ENCODE data around the gene BCAR1. TPM values are rescaled to one million over a fixed set of nuclear protein-coding genes. Genes with fewer than 3 reads are reported as not detected.
A peak's percentile ranks its signal among the peaks of the same experiment; 100 is the strongest.

BCAR1 gene
- polyA plus RNA-seq, 3 donors from 2014 or later, result not detected

DNA sequence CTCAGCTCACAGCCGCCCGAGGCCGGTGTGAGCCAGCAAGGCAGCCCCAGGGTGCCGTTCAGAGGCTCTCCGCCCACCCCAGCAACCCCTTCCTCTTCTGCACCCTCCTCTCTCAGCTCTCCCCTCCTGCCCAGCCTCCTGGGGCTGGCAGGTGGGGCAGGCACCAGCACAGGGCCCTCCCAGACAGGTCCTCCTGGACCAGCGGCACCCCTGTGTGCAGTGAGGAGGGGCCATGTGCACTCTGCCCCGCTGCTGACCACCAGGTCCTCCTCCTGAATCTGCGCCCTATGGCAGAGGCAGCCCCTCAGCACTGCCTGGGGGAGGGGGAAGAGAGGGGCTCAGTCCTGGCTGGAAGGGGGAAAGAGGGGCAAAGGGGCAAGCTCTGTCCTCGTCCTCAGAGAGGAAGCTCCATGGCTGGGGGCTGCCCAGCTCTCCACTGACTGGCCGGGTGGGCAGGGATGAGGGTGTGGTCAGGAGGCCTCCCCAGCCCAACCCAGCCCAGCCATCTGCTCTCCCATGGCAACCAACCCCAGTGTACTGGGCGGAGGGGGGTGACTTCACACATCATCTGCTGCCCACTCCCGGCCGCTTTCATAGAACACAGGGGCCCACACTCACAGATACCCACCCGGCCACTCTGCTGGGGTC, 5.4 kb upstream of the BCAR1 start:
- Mint-ChIP-seq H3K36me3 (no peaks in the 10 kb centered on the region), H3K27me3 (ENCODE audit: low read depth in 3 of 3) (peaks cover 8 to 15% (median 13%) of the 10 kb centered on the region in 3 donors), H3K9me3 (peaks cover 0 to 2% (median 0%) of the 10 kb centered on the region in 6 donors), H3K4me1 (no peaks in the 10 kb centered on the region), H3K27ac (no peak overlapping the region), H3K4me3 (no peak overlapping the region)
- DNase-seq, result no peak

- H3K27ac Mint-ChIP-seq, result no peak overlapping the region
- no peaks in the 10 kb centered on the region for H3K4me1 Mint-ChIP-seq
- peaks cover 8 to 15% (median 12%) of the 10 kb centered on the region in 3 donors for H3K27me3 Mint-ChIP-seq (ENCODE audit: low read depth in 3 of 3)
- H3K36me3 Mint-ChIP-seq, result no peaks in the 10 kb centered on the region
- no peak overlapping the region for H3K4me3 Mint-ChIP-seq
- peaks cover 0 to 2% (median 0%) of the 10 kb centered on the region in 6 donors for H3K9me3 Mint-ChIP-seq
- no peak for DNase-seq
These were observed 4.7 kb upstream of the BCAR1 start for GRCh38 chr16:75256059-75256571.

DNA sequence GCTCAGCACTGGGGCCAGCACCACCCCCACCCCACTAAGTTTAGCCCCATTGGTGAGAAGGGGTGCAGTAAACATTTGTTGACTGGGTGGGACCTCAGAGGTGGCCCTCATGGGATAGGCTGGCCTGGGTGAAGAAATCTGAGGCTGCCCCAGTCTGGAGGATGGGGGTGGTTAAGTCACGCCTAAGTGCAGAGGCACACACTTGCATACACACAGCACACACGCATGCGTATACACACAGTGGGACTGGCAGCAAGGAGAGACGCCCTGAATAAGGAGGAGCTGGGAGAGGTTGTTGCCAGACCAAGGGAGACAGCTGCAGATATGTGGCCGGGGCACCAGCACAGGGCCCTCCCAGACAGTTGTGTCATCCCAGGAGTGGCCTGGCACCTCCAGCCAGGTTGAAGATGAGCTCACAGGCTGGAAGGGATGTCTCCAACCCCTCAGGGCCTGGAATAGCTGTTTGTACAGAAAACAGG, 3.0 kb upstream of the BCAR1 start:
- H3K36me3 Mint-ChIP-seq, result no peaks in the 10 kb centered on the region
- no peak overlapping the region for H3K27ac Mint-ChIP-seq
- no peak for DNase-seq
- peaks cover 0 to 4% of the 10 kb centered on the region in 2 donors for H3K4me1 Mint-ChIP-seq
- no peak overlapping the region for H3K4me3 Mint-ChIP-seq
- peaks cover 8 to 15% (median 10%) of the 10 kb centered on the region in 3 donors for H3K27me3 Mint-ChIP-seq (ENCODE audit: low read depth in 3 of 3)
- peaks cover 0 to 2% (median 0%) of the 10 kb centered on the region in 6 donors for H3K9me3 Mint-ChIP-seq

GRCh38 chr16:75252946-75253911, 1.8 kb upstream of the BCAR1 start:
- Mint-ChIP-seq H3K27me3 (ENCODE audit: low read depth in 3 of 3) (peaks cover 3 to 12% (median 8%) of the 10 kb centered on the region in 3 donors), H3K36me3 (no peaks in the 10 kb centered on the region), H3K4me1 (peaks cover 0 to 4% of the 10 kb centered on the region in 2 donors), H3K9me3 (peaks cover 0 to 2% (median 0%) of the 10 kb centered on the region in 6 donors), H3K27ac (no peak overlapping the region), H3K4me3 (peak overlapping the region in 1 of 5 donors; percentile 24)
- no peak for DNase-seq

DNA sequence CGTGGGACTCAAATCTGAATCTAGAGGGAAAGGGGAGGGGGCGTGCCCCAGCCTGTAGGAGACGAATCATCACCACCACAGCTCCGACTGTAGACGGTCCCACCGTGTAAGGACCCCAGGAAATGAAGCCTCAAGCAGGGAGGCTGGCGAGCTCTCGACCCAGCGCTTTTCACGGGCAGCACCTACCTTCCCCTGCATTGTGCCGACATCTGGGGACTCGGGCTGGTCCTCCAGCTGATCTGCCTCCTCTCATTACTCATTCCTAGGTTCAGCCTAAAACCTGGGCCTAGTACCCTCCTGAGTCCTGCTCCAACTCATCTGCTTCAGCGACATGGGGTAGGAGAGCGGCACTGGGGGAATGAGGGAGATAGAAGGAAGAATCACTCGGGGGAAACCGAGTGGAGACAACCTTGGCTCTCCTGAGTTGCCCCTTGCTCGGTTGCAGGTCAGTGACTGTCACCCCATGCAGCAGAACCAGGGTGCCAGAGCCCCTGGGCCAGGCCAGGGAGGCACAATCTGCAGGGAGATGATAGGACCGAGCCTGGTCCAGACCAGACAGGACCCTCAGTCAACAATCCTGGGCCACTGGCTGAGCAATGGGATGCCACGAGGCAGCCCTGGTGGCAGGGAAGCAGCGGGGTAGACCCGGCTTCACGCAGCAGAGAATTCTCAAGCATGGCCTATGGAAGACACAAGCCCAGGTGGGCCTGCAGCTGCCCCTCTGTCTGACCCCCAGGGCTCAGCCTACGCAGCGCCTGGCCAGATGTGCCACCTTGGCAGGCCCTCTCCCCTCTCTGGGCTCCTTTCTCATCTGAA, 833 bp upstream of the BCAR1 start:
- Mint-ChIP-seq H3K9me3 (peaks cover 0 to 2% (median 0%) of the 10 kb centered on the region in 6 donors), H3K27me3 (ENCODE audit: low read depth in 3 of 3) (peaks cover 3 to 12% (median 6%) of the 10 kb centered on the region in 3 donors), H3K27ac (no peak overlapping the region)

GRCh38 chr16:75250809-75251279, 580 bp downstream of the BCAR1 start:
- Mint-ChIP-seq H3K36me3 (no peaks in the 10 kb centered on the region), H3K27me3 (ENCODE audit: low read depth in 3 of 3) (peaks cover 5 to 16% (median 11%) of the 10 kb centered on the region in 3 donors), H3K4me3 (no peak overlapping the region), H3K27ac (no peak overlapping the region), H3K4me1 (peaks cover 0 to 4% of the 10 kb centered on the region in 2 donors), H3K9me3 (peaks cover 0 to 2% (median 0%) of the 10 kb centered on the region in 6 donors)
- DNase-seq, result no peak

More for the DNA sequence above, 833 bp upstream of the BCAR1 start:
- no peaks in the 10 kb centered on the region for H3K36me3 Mint-ChIP-seq
- no peak for DNase-seq
- peaks cover 0 to 4% of the 10 kb centered on the region in 2 donors for H3K4me1 Mint-ChIP-seq
- H3K4me3 Mint-ChIP-seq, result peak overlapping the region in 4 of 5 donors; percentile 38 to 55 (median 44)

DNA sequence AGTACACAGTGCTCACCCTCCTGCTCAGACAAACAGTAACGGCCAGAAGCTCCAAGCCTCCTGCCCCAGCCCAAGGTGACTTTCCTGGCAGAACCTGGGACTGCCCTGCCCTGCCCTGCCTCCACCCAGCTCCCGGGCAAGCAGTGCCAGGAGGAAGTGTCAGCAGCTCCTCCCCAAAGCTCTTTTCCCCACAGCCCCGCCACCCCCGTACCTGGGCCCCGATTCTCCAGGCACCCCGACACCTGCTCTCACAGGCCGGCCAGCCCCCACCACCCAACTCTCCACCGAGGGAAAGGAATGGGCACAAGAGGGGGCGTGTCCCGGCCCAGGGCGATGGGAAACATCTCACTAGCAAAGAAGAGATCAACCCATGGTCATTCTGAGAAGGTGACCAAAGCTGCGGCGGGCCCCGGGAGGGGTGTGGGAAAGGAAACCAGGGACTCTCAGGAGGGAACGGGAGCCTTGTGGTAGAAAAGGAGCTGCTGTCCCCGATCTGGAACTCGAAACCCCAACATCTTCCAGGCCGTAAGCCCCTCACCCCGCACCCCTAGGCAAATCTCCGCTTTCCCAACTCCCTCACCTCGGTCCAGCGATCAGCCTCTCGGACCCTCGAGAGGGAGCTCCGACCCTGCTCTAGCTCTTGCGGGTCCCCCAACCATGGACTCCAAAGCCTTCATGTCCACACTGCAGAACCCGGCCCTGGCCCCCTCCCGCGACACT, 1.2 kb downstream of the BCAR1 start:
- Mint-ChIP-seq H3K27ac (no peak overlapping the region), H3K27me3 (ENCODE audit: low read depth in 3 of 3) (peaks cover 5 to 13% (median 11%) of the 10 kb centered on the region in 3 donors), H3K36me3 (no peaks in the 10 kb centered on the region), H3K9me3 (peaks cover 0 to 2% (median 0%) of the 10 kb centered on the region in 6 donors), H3K4me1 (peaks cover 0 to 4% of the 10 kb centered on the region in 2 donors), H3K4me3 (peak overlapping the region; percentile 10 to 46 (median 30))
- no peak for DNase-seq

DNA sequence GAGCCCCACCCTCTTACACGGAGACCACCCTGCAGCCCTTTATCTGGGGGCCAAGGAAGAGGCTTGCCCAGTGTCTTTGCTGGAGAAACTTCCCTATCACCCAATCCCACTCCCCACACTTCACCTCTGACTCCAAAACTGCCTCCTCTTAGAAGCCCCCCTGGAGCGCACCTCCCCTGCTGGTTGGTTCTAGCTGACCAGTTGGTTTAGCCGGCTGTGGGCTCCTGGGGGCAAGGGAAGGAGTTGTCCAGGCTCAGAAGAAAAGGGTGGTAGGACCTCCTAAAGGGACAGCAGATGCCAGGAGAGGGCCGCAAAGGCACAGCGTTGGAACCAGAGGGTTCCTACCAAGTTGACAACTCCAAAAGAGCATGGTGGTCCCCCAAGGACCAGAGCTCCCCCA, 2.0 kb downstream of the BCAR1 start:
- DNase-seq, result no peak
- Mint-ChIP-seq H3K4me3 (no peak overlapping the region), H3K4me1 (peaks cover 0 to 4% of the 10 kb centered on the region in 2 donors), H3K27me3 (ENCODE audit: low read depth in 3 of 3) (peaks cover 5 to 11% (median 9%) of the 10 kb centered on the region in 3 donors), H3K9me3 (peaks cover 0 to 2% (median 0%) of the 10 kb centered on the region in 6 donors), H3K27ac (no peak overlapping the region), H3K36me3 (no peaks in the 10 kb centered on the region)

DNA sequence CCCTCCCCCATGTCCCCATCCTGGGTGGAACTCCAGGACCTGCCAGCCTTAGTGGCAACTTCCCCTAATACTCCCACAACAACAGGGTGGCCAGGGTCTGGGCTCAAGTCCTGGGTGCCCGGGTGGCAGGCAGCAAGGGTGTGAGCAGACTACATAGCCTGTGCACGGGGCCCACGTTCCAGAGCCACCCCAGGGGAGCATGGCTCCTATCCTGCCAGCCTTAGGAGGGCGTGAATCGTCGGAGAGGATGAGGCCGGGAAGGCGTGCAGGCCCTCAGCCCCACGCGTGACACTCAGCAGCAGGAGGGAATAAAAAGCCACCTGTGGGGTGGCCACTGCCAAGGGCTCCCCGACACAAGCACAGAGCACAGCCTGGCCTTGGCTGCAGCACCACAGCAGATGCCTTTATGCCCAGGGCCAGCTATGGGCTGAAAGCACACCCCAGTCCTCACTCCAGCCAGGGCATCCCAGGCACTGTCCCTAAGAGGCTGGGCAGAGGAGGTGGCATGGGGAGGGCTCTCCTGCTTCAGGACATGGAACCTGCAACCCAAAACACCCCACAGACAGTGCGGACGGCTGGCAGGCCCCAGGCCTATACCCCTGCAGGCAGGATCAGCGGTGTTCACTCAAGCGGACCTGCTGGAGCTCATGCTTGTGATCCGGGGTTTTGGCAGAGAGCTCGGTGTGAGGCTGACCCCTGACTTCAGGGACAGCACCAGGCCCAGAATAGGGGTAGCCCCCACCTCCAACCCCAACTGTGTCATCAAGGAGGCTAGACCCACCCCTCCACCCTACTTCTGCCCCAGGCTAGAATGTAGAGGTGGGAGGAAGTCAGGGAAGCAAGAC, 2.7 kb downstream of the BCAR1 start:
- no peak overlapping the region for H3K27ac Mint-ChIP-seq
- peaks cover 5 to 13% (median 8%) of the 10 kb centered on the region in 3 donors for H3K27me3 Mint-ChIP-seq (ENCODE audit: low read depth in 3 of 3)
- H3K36me3 Mint-ChIP-seq, result no peaks in the 10 kb centered on the region
- H3K9me3 Mint-ChIP-seq, result no peaks in the 10 kb centered on the region
- H3K4me3 Mint-ChIP-seq, result no peak overlapping the region
- H3K4me1 Mint-ChIP-seq, result peaks cover 0 to 4% of the 10 kb centered on the region in 2 donors
- no peak for DNase-seq

- no peak overlapping the region for H3K27ac Mint-ChIP-seq
- peaks cover 0 to 4% of the 10 kb centered on the region in 2 donors for H3K4me1 Mint-ChIP-seq
- DNase-seq, result no peak
- no peaks in the 10 kb centered on the region for H3K36me3 Mint-ChIP-seq
- H3K9me3 Mint-ChIP-seq, result no peaks in the 10 kb centered on the region
- H3K4me3 Mint-ChIP-seq, result no peak overlapping the region
- peaks cover 5 to 13% (median 6%) of the 10 kb centered on the region in 3 donors for H3K27me3 Mint-ChIP-seq (ENCODE audit: low read depth in 3 of 3)
These were observed 3.3 kb downstream of the BCAR1 start for GRCh38 chr16:75248142-75248535.

DNA sequence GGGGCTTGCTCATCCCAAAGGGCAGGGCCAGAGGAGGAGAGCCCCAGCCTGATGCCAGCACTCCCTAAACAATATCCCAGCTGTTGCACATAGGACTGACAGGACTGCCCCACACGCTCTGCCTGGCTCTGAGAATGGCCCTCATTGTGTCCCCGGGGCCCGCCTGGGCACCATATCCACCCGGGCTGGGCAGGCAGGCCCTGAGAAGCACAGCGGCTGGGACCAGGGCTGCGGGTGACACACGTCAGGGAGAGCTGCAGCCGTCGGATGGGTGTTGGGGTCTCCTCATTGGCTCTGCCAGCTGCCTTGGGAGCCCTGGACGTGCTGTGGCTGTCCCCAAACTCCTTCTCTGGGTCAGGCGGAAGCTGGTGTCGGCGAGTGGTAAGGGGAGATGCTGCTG, 4.2 kb downstream of the BCAR1 start:
- H3K9me3 Mint-ChIP-seq, result no peaks in the 10 kb centered on the region
- no peak overlapping the region for H3K4me3 Mint-ChIP-seq
- H3K27me3 Mint-ChIP-seq (ENCODE audit: low read depth in 3 of 3), result peaks cover 2 to 12% (median 6%) of the 10 kb centered on the region in 3 donors
- H3K4me1 Mint-ChIP-seq, result peaks cover 0 to 4% of the 10 kb centered on the region in 2 donors
- DNase-seq, result no peak
- no peak overlapping the region for H3K27ac Mint-ChIP-seq
- no peaks in the 10 kb centered on the region for H3K36me3 Mint-ChIP-seq
